Measurements from ENCODE around the gene IFITM10.

The IFITM10 gene

DNA sequence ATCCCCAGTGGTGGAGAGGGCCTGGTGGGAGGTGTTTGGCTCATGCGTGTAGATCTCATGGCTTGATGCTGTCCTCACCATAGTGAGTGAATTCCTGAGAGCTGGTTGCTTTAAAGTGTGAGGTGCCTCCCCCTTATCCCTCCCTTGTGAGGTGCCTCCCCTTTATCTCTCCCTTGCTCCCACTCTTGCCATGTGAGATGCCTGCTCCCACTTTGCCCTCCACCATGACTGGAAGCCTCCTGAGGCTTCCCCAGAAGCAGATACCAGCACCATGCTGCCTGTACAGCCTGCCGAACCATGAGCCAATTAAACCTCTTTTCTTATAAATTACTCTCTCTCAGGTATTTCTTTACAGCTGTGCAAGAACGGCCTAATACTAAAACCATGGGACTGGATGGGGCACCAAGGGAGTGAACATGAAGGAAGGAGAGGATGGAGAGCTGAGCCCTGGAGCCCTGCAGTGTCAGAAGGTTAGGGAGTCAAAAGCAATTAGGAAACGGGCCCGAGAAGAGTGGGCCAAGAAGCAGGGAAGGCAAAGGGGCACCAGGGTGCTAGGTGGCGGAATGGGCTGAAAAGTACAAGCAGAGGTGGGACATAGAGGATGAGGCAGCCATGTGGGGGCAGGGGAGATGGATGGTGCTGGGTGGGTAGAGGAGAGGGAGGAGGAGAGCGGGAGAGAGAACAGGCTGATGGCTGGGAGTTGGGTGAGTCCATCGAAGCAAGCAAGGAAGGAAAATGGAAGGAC, 9.4 kb downstream of the IFITM10 start:
- DNase-seq (ENCODE audit: low spot score) = no peak

DNA sequence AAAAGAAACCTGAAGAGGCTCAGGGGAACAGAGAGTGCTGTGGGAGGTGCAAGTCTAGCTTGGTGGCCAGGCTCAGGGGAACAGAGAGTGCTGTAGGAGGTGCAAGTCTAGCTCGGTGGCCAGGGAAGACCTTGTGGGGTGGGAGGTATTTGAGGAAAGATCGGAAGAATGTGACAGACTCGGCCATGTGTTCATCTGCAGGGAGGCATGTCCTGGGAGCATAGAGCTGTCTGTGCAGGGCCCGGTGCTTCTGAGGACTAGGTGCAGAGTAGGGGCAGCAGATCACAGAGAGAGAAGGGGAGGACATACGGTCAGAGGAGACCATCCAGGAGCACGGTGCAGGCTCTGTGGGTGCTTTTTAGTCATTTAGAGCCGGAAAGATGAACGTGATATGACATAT, 10.8 kb downstream of the IFITM10 start:
- DNase-seq (ENCODE audit: low spot score) = no peak

DNA sequence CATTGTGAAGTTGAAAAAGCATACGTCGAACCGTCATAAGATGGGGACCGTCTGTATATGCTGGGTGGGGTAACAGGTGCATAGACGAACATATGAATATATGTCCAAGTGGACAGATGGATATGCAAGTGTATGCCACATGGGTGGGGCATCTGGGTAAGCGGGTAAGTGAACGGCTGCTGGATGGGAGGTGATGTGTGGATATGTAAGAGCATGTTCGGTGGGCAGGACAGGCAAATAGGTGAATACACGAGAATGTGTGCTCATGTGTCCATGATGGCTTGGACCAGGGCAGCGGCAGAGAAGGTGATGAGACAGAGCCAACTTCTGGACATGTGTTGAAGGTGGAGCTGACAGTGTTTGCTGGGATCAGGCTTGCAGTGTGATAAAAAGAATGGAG, 12.0 kb downstream of the IFITM10 start:
- DNase-seq (ENCODE audit: low spot score) = no peak

DNA sequence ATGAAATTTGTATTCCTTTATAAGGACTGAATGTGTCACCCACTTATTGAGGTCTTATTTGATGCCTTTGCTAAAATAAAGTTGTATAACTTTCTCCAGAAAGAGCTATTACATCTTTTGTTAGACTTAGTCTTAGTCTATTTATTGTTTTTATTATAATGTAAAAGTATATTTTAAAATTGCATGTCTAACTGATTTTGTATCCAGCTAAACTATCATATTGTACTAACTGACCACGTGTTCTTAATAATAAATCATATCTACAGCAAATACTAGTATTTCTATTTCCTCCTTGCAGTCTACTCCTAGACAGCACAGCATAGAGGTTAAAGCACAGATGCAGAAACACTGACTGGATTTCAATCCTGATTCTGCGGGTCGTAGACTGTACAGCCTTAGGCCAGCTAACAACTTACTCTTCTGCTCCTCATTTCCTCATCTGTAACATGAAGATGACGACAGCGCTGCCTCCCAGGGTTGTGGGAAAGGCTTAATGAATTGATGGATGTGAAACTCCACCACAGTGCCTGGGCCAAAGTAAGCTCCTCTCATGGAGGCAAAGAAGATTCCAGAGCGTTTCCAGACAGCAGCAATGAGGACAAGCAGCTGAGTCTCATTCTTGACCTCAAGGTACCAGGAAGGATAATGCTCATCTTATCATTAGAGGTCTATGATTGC, 13.2 kb downstream of the IFITM10 start:
- no peak for DNase-seq (ENCODE audit: low spot score)

DNA sequence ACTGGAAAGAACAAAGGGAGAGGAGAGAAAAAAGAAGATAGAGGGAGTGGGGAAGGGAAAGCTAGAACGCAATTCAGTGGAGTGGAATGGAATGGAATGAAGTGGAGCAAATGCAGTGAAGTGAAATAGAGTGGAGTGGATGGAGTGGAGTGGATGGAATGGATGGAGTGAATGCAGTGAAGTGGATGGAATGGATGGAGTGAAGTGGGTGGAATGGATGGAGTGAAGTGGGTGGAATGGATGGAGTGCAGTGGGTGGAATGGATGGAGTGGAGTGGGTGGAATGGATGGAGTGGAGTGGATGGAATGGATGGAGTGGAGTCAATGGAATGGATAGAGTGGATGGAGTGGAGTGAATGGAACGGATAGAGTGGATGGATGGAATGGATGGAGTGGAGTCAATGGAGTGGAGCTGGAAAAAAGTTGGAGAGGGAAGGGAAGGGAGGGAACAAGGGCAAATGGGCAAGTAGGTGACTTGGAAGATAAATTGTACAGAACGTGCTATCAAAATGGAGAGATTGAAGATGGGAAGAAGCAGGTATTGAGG, 13.9 kb downstream of the IFITM10 start:
- DNase-seq (ENCODE audit: low spot score) = no peak

DNA sequence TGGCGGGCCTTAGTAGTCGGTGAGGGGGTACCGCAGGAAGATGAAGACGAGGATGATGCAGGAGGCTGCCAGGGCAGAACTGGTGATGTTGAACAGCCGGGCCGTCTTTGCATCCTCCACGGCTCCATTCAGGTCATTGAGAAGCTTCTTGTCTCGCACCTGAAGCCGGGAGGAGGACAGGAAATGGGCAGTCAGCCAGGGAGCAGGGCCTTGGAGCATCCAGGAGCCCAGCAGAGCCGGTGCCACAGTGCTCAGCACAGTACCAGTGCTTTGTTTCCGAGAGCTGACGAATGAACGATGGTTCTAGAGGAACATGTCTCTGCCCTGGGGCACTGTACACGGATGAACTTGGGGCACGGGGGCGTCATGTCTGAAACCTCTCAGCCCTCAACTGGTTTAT, 15.1 kb downstream of the IFITM10 start:
- DNase-seq (ENCODE audit: low spot score) = no peak

DNA sequence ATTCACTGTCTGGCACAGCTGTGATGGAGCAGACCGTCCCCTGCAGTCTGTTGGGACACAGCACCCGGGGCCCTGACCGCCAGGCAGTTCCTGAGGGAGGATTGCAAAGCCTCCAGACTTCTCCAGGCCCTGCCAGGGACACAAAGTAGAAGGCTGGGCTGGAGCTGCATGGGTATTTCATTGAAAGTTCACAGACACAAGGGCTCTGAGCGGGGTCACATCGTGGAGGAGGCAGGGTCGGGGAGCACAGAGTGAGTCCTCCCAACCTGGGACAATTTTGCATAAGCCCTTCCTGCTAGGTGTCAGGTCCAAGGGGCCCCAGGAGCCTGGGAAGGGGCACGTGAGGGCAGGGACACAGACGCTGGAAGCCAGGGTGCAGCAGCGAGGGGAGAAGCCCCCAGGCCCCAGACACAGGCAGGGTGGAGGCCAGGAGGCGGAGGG, 15.7 kb downstream of the IFITM10 start:
- DNase-seq (ENCODE audit: low spot score) = no peak

DNA sequence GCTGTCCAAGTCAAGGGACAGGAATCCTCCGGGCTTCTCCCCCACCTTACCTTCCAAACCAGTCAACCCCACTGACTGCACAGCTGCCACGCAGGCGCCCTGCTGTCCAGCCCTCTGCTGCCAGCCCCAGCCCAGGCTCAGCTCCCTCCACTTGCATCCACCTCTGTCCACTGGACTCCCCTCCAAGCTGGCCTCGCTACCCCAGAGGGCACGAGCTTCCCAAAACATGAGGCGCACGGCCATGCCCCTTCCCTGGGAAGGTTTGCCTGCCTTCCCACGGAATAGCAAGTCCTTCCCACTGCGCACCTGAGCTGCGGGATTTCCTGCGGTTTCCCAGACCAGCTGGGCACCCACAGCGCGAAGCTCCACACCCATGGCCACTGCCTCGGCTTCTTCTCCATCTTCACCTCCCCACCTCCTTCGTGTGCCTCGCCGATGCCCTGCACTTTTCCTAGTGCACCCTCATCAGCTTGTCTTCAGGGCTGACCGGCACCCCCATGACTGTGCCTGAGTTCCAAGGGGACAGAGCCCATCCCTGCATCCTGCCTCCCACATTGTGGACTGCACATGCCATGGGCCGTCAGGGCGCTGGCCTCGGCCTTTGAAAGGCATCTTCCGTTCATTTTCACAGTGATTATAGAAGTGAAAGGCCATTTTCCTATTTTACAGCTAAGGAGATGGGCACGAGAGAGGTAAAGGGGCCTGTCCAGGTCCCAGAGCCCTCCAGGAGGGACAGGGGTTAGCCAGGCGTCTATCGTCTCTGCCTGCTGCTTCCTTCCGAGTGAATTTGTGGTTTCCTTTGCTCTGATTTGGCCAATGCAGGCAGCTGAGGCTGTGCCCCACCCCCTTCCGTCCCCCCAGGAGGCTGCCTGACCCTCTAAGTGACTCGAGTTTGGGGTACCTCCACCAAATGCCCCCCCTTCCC, 16.4 kb downstream of the IFITM10 start:
- no peak for DNase-seq (ENCODE audit: low spot score)

DNA sequence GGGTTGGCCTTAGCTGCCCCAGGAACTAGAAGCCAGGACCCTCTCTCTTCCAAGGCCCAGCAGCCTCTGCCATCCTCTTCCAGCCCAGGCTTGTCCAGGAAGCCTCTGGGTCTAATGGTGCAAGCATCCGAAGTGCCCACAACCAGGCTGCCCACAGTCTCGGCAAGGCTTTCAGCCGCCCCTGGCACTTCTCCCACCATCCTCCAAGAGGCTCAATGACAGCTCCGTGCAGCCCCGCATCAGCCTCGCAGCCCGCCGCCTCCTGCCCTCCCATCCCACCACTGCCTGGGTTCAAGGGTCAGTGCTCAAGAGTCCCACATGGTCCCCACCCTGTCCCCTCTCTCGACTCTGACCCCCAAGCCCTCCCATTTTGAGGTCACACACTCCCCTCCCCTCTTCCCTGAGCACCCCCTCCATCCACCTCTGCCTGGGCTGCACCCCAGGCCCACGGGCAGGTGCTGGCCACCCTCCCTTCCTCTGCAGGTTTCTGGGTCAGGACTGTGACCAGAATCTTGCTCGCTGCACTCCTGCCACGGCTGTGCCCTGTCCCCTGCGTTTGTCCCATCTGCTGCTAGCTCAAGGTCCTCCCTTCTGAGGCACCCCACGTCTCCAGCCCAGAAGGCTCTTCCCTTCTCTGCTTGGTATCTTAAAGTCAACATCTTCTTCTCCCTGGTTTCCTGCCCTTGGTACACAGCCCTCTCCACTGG, 17.2 kb downstream of the IFITM10 start:
- no peak for DNase-seq (ENCODE audit: low spot score)

DNA sequence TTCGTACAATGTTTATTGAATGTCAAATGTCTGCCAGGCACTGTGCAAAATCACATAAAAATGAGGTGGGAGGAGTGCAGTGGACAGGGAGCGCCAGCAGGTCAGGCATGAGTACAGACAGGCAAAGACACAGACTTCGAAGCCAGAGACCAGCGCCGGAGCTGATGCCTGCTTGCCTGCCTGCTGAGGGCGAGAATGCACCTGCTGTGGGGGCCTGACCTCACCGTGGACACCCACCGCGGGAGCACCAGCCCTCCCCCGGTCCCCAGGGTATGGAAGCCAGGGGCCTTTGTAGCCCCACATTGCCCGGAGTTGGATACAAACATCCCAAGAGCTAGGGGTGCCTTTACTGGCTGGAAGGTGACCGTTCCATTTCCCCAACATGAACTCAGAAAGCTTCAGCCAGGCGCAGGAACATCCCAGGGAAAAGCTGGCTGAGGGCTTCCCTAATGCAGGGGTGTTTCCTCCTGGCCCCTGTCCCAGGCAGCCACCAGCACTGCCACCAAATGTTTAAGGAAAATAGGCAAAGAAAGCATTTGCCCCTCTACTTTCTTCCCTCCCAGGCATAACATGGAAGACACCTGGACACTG, 17.9 kb downstream of the IFITM10 start:
- DNase-seq (ENCODE audit: low spot score) = no peak

DNA sequence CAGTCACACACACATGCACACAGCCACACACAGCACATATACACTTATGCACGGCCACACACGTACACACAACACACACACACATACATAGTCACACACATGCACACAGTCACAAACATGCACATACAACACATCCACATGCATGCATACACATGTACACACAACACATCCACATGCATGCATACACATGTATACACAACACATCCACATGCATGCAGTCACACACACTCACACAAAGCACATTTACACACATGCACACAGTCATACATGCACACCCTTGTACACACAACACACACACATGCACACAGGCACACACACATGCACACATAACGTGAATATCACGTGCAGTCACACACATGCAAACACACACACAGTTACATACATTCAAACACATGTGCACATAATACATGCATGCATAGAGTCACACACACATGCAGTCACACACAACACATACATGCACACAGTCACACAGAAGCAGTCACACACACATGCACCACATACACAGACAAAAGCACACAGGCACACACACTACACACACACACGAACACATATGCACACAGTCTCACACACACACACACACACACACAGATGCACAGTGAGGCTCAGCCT, 18.8 kb downstream of the IFITM10 start:
- no peak for DNase-seq (ENCODE audit: low spot score)

DNA sequence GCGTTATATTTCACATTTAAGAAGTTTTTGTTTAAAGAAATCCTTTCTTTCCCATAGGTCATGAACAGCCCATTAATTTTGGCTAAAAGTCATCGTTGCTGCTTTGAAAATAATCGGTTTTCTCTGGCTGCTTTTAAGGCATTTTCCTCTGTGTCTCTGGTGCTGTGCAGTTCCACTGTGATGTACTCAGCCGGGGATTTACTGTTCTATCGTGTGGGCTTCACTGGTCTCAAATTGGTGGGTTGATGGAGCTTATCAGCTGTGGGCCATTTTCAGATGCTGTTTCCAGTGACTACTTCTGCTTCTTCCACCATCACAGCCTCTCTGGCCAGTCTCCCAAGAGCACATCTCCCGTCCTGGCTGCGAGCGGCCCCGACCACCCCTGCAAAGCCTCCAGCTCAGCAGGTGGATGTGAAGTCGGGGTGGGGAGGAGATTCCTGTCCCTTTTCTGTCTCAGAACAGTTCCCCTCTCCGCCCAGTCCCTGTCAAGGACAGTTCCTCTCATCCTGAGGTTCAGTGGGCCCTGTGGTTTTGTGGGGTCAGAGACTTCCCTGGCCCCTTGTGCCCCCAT, 20.3 kb downstream of the IFITM10 start:
- no peak for DNase-seq (ENCODE audit: low spot score)

DNA sequence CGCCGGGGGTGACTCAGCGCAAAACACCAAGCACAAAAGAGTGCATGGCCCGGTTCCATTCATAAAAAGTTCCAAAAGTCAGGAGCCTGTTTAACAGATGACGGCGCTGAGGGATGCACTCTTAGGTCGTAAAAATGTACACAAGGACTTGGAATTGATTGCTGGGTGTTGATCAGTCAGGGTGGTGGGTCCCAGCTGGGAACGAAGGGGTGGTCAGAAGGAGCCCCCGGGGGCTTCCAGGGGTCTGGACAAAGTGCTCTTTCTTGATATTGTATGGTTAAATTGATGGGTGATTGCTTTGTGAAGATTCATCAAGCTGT, 20.7 kb downstream of the IFITM10 start:
- DNase-seq (ENCODE audit: low spot score) = no peak

DNA sequence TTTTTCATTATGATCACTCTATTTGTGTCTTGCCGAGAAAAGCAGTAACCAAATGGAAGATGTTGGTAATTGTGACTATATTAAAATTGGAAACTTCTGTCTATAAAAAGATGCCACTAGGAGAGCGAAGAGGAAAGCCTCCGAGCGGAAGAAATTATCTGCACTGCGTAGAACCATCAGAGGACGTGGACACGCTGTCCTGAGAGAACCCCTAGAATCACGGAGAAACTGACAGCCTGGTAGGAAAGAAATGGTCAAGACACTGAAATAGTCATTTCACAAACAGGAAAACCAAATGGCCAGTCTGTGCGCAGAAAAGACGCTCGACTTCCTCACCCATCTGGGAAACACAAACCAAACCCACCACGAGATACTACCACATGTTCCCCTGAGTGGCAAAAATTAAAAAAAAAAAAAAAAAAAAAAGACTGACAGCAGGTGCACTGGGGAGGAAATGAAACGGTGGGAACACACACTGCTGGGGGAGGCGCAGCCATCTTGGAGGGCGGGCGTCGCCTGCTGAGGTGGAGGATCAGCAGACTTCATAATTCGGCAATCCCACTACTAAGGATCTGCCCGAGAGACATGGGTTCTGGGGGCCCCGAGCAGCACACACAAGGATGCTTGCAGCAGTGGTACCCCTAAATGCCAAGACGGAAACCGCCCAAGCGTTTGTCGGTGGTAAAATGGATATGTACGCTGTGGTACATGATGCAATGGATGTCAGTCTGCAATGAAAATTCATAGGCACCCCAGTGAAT, 21.3 kb downstream of the IFITM10 start:
- peak; percentile 35 for DNase-seq (ENCODE audit: low spot score)

DNA sequence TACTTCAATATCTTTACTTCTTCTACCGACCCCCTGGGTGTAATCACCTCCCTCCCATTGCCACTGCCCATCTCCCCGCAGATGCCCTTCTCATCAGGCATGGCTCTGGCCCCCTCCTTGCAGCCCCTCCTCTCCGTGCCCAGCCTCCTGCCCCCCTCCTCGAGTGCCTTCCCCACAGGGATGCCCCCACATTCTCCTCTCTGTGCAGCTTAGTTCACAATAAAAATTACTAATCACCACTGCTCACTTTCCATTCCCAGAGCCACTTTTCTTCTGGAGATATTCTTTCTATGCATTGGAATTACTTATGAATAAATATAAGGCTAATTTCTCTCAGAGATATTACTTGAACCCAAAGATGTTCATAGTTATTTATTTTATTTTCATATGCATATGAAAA, 22.1 kb downstream of the IFITM10 start:
- DNase-seq (ENCODE audit: low spot score) = no peak

DNA sequence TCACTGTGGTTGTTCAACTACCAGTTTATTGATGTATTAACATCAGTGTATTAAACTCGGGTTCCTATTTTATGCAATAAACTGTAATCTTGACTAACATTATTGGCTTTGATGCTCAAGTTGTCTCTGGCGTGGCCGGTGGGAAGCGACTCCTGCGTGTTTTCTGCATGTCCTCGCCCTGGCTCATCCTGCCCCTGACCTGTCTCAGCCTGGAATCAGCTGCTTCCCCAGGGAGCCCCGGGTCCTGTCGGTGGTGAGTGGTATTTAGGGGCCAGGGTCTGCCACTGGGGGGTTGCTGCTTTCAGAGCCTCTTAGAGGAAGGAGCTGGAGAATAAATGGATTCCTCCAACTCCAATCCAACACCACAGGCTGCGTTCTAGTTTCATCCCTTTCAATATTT, 22.5 kb downstream of the IFITM10 start:
- no peak for DNase-seq (ENCODE audit: low spot score)

DNA sequence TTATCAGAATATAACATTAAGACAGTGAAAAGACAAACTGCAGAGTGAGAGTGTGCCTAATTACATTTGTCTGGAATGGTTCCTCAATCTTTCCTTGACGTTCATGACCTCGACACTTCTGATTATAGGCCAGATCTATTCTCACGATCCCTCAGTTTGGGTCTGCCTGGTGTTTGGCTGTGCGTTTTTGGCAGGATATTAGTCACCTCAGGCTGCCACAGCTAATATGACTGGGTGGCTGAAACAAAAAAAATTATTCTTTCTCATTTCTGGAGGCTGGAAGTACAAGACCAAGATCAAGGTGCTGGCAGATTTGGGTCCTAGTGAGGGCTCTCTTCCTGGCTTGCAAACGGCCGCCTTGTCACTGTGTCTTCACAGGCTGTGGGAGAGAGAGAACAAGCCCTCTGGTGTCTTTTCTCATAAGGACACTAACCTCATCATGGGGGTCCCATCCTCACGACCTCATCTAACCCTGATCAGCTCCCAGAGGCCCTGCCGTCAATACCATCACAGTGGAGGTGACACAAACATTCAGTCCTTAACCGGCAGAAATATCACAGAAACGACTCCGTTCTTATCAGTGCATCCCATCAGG, 23.2 kb downstream of the IFITM10 start:
- DNase-seq (ENCODE audit: low spot score) = no peak

DNA sequence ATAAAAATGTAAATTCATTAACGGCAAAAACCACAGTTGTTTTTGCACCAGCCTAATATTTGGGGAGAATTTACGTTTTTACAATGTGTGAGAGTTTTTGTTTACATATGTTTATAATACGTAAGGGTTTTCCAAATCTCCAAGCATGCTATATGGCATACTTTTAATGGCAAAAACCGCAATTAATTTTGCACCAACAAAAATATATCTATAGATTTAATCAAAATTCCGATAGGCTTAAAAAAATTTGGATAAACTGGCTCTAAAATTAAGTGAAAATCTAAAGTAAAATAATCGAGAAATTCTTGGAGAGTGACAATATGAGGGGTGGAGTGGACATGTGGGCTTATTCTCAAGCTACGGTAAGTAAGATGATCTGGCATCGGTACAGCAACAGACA, 30.6 kb downstream of the IFITM10 start:
- DNase-seq (ENCODE audit: low spot score) = no peak

DNA sequence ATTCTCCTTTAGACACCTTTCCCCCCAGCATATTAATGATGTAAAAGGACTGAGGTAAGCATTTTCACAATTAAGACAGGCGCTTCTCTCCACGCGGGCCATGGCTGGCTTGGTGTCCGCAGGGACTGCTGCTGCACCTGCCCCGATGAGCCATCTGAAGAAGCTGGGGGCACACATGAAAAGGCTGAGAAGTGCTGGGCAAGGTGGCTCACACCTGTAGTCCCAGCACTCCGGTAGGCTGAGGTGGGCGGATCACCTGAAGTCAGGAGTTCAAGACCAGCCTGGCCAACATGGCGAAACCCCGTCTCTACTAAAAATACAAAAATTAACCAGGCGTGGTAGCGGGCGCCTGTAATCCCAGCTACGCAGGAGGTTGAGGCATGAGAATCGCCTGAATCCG, 32.1 kb downstream of the IFITM10 start:
- DNase-seq (ENCODE audit: low spot score) = no peak

DNA sequence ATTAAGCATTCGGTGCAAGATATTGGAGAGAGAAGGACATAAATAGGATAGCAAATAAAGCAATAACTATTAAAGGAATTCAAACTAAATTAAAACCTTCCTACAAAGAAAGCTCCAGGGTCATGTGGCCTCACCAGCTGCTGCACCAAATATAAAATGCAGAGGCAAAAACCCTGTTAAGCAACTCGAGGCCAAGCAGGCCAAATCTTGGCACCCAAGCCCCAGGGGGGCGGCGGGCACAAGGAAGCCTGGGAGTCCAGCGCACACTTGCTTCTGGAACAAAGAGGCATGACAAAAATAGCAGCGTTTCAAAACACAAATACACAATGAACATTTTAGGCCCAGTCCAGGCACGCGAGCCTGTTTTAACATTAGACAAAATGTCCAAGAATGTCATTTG, 32.6 kb downstream of the IFITM10 start:
- no peak for DNase-seq (ENCODE audit: low spot score)
